ENCODE data around the gene ANKRD27.
A peak's percentile ranks its signal among the peaks of the same experiment; 100 is the strongest.
"Not testable (repeated sequence)": the region's sequence is repeated elsewhere in the genome, so short reads cannot be mapped to it uniquely, and the experiment has no call there.

The ANKRD27 gene

GRCh38 chr19:32599736-32600157 is 75.2 kb downstream of the ANKRD27 start:
- no peak for DNase-seq (ENCODE audit: low read depth)

DNA sequence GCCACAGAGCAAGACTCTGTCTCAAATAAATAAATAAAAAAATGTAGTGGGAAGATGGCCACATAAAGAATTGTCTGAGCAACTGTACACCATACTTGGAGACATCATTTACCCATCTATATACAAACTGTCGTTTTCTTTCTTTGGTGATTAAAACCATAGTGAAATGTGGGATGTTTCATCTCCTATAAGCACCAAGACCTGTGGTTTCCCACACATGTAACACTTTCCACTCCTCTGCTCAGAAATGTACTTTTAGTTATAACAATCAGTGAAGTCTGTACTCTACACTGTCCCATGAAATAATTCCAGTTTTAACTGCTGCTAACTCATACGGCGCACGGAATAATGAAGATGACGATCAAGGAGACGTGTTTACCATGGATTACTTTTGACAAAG is 75.7 kb downstream of the ANKRD27 start:
- no peak for DNase-seq (ENCODE audit: low read depth)

- no peak for DNase-seq (ENCODE audit: low read depth)
Observed at GRCh38 chr19:32598022-32598421, 77.0 kb downstream of the ANKRD27 start.

- no peak for DNase-seq (ENCODE audit: low read depth)
Observed at GRCh38 chr19:32595491-32595890, 79.5 kb downstream of the ANKRD27 start.

DNA sequence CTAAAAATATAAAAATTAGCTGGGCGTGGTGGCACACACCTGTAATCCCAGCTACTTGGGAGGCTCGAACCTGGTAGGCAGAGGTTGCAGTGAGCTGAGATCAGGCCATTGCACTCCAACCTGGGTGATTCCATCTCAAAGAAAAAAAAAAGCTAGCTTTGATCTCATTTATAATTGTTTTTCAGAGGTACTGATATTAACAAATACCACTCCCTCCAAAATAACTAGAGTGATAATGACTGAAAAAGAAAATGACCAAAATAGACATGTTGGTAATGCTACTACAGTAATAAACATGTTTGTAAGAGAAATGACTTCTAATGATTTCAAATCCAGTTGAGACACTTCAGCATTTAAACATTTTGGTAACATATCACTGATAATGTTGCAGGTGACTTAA is 81.0 kb downstream of the ANKRD27 start:
- DNase-seq (ENCODE audit: low read depth), result no peak

DNA sequence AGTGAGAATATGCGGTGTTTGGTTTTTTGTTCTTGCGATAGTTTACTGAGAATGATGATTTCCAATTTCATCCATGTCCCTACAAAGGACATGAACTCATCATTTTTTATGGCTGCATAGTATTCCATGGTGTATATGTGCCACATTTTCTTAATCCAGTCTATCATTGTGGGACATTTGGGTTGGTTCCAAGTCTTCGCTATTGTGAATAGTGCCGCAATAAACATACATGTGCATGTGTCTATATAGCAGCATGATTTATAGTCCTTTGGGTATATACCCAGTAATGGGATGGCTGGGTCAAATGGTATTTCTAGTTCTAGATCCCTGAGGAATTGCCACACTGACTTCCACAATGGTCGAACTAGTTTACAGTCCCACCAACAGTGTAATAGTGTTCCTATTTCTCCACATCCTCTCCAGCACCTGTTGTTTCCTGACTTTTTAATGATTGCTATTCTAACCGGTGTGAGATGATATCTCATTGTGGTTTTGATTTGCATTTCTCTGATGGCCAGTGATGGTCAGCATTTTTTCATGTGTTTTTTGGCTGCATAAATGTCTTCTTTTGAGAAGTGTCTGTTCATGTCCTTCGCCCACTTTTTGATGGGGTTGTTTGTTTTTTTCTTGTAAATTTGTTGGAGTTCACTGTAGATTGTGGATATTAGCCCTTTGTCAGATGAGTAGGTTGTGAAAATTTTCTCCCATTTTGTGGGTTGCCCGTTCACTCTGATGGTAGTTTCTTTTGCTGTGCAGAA is 87.1 kb downstream of the ANKRD27 start:
- not testable (repeated sequence) for DNase-seq (ENCODE audit: low read depth)

- DNase-seq (ENCODE audit: low read depth), result no peak
Observed at GRCh38 chr19:32581705-32582179, 93.2 kb downstream of the ANKRD27 start.

DNA sequence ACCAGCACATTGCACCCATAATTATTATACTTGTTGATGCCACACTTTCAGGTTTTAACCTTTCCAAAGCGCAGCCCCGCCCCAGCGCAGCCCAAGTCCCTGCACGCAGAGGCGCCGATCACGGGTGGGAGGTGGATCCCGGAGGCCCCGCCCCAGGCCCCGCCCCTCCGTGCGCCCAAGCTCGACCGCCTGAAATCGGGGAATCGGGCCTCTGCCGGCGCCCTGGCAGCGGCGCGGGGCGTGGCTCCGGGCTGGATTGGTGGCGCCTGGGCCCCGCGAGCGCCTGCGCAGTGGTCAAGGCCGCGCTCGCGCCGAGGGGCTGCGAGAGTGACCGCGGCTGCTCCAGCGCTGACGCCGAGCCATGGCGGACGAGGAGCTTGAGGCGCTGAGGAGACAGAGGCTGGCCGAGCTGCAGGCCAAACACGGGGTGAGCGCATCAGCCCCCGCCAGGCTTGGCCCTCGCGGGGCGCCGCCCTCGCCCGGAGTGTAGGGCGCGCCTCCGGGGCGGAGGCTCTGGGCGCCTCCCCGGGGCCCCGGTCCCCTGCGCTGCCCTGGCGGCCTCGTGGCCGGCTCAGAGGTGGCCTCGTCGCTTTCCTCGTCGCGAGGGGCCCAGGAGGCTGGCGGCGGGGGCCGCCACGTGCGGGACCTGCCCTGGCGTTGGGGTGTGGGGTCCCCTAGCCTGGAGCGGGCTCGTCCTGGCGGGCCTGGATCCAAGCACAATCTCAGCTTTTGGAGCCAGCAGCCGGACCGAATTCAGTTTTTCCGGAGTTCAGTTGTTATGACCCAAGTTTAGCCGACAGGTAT is 93.9 kb downstream of the ANKRD27 start, which contains the start of gene PDCD5:
Gene PDCD5, plus strand, starts transcription at position 290 of the 804 bp plus-strand sequence. Its CDS starts 72 bp downstream, at position 362.
- peak; percentile 83 for DNase-seq (ENCODE audit: low read depth)

GRCh38 chr19:32580353-32580900 is 94.6 kb downstream of the ANKRD27 start:
- DNase-seq (ENCODE audit: low read depth), result no peak

DNA sequence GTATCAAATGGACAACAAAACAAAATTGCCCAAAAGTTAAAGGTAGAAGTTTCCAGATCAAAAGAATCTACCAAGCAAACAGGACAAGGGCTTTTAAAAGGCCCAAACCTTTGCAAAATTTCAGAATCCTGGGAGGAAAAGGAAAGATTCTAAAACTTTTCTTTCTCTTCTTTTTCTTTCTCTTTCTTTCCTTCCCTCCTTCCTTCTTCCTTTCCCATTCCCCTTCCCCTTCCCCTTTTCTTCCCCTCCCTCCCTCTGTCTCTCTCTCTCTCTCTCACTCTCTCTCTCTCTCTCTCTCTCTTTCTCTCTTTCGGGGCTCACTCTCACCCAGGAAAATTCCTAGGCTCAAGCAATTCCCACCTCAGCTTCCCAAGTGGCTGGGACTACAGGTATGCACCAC is 98.2 kb downstream of the ANKRD27 start:
- no peak for DNase-seq (ENCODE audit: low read depth)

DNA sequence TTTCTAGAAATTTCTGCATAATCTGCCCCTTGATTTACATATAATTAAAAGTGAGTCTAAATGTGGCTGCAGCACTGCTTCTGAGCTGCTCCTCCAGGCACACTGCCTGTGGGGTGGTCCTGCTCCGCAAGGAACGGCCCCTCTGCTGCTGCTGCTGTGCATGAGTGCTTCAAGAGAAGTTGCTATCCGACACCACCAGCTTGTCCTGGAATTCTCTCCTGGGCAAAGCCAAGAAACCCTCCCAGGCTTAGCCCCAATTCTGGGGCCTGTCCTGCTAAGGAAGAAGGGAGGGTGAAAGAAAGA is 101.5 kb downstream of the ANKRD27 start:
- no peak for DNase-seq (ENCODE audit: low read depth)

DNA sequence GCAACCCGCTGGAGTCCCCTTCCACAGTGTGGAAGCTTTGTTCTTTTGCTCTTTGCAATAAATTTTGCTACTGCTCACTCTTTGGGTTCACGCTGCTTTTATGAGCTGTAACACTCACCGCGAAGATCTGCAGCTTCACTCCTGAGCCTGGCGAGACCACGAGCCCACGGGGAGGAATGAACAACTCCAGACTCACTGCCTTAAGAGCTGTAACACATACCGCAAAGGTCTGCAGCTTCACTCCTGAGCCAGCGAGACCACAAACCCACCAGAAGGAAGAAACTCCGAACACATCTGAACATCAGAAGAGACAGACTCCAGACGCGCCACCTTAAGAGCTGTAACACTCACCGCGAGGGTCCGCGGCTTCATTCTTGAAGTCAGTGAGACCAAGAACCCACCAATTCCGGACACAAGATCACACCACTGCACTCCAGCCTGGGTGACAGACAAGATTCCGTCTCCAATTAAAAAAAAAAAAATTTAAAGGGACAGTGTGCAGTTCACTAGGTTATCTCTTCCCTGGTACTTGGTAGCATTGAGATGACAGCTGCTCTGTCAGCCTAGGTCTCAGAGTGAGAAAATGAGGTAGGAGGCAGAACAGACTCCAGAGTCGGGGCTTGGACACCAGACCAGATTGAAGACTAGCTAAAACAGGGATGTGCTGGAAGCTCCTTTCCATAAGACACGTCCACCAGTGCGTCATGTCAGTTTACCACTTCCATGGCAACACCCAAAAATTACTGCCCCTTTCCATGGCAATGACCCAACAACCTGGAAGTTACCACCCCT is 102.1 kb downstream of the ANKRD27 start:
- not testable (repeated sequence) for DNase-seq (ENCODE audit: low read depth)

DNA sequence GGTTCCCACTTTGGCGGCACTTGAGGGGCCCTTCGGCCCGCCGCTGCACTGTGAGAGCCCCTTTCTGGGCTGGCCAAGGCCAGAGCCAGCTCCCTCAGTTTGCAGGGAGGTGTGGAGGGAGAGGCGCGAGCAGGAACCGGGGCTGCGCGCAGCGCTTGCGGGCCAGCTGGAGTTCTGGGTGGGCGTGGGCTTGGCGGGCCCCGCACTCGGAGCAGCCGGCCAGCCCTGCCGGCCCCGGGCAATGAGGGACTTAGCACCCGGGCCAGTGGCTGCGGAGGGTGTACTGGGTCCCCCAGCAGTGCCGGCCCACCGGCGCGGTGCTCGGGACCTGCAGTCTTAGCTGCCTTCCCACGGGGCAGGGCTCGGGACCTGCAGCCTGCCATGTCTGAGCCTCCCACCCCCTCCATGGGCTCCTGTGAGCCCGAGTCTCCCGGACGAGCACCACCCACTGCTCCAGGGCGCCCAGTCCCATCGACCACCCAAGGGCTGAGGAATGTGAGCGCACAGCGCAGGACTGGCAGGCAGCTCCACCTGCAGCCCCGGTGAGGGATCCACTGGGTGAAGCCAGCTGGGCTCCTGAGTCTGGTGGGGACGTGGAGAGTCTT is 103.4 kb downstream of the ANKRD27 start:
- DNase-seq (ENCODE audit: low read depth), result not testable (repeated sequence)

- no peak for DNase-seq (ENCODE audit: low read depth)
Observed at GRCh38 chr19:32570081-32570785, 104.7 kb downstream of the ANKRD27 start.

GRCh38 chr19:32567486-32567885 is 107.5 kb downstream of the ANKRD27 start:
- no peak for DNase-seq (ENCODE audit: low read depth)

GRCh38 chr19:32566246-32566830 is 108.6 kb downstream of the ANKRD27 start:
- no peak for DNase-seq (ENCODE audit: low read depth)

DNA sequence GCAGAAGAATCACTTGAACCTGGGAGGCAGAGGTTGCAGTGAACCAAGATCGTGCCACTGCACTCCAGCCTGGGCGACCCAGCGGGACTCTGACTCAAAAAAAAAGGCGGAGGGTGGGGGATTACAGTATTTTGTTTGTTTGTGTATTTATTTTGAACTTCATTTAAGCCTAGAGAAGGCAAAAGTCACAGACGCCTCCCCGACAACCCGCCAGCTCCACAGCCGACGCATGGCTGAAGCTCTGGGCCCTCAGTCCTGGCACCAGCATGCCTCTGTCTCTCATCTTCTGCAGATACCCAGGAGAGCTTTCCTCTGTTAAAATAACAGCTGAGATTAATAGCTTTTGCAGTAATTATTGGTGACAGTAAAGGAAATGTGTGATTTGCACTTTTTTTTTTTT is 111.2 kb downstream of the ANKRD27 start:
- DNase-seq (ENCODE audit: low read depth), result no peak

GRCh38 chr19:32558607-32559228 is 116.3 kb downstream of the ANKRD27 start:
- no peak for DNase-seq (ENCODE audit: low read depth)

GRCh38 chr19:32555786-32556185 is 119.2 kb downstream of the ANKRD27 start:
- DNase-seq (ENCODE audit: low read depth), result no peak

GRCh38 chr19:32550666-32551065 is 124.3 kb downstream of the ANKRD27 start:
- DNase-seq (ENCODE audit: low read depth), result no peak

Measured in CMK (cell line).